SU-DHL-6 (cell line): ENCODE measurements around the gene LASP1.

ENCODE experiments used
- H2AFZ ChIP-seq: fragments of 200-600 bp; sonication (generic); 2 replicates; pipeline ENCODE4 v1.6.1; 2014; ENCODE audit warnings: low read depth, mild to moderate bottlenecking, moderate library complexity, mixed read lengths, antibody characterized with exemption, low read length; ENCODE audit not compliant: severe bottlenecking
- H3F3A ChIP-seq: fragments of 200-600 bp; shearing (Covaris generic); 2 replicates; pipeline ENCODE4 v1.6.0; 2016; ENCODE audit warnings: antibody characterized with exemption, mild to moderate bottlenecking; ENCODE audit not compliant: insufficient read depth
- H3K27ac ChIP-seq: fragments of 200-600 bp; sonication (generic); 2 replicates; pipeline ENCODE4 v1.5.1; 2016; ENCODE audit warnings: low read depth, mild to moderate bottlenecking, low read length, moderate library complexity, mixed read lengths
- H3K27me3 ChIP-seq: fragments of 200-600 bp; sonication (generic), shearing (Covaris generic); 2 replicates; pipeline ENCODE4 v1.6.0; 2014; ENCODE audit warnings: mild to moderate bottlenecking, low read length
- H3K36me3 ChIP-seq: fragments of 200-600 bp; sonication (generic); 2 replicates; pipeline ENCODE4 v1.6.1; 2014; ENCODE audit warnings: mild to moderate bottlenecking, low read length, mixed read lengths
- H3K4me2 ChIP-seq: fragments of 300-600, 200-600 bp; shearing (Covaris generic), sonication (generic); 2 replicates; pipeline ENCODE4 v1.6.0; 2014; ENCODE audit warnings: low read length, low read depth, mild to moderate bottlenecking; ENCODE audit not compliant: poor library complexity, severe bottlenecking
- H3K4me3 ChIP-seq: fragments of 200-600 bp; sonication (generic); 2 replicates; pipeline ENCODE4 v1.5.1; 2014; ENCODE audit warnings: antibody characterized with exemption, low read length, mild to moderate bottlenecking, mixed read lengths; ENCODE audit not compliant: insufficient read depth, poor library complexity, severe bottlenecking
- H3K79me2 ChIP-seq: fragments of 200-600 bp; sonication (generic); 2 replicates; pipeline ENCODE4 v1.6.1; 2014; ENCODE audit warnings: mild to moderate bottlenecking, low read length, moderate library complexity; ENCODE audit not compliant: insufficient read depth
- H3K9ac ChIP-seq: fragments of 200-600 bp; sonication (generic); 2 replicates; pipeline ENCODE4 v1.7.0; 2014; ENCODE audit warnings: mild to moderate bottlenecking, low read length
- H3K9me2 ChIP-seq: fragments of 200-600 bp; sonication (generic); replicated peaks from 2 replicates; pipeline ENCODE4 v1.6.1; 2014; ENCODE audit warnings: low read length; ENCODE audit not compliant: insufficient read depth
- H3K9me3 ChIP-seq: fragments of 200-600 bp; sonication (generic); 2 replicates; pipeline ENCODE4 v1.6.1; 2014; ENCODE audit warnings: low read length, mixed read lengths; ENCODE audit not compliant: insufficient read depth
- H4K20me1 ChIP-seq: fragments of 200-600 bp; sonication (generic); 2 replicates; pipeline ENCODE4 v1.6.1; 2014; ENCODE audit warnings: low read depth, mild to moderate bottlenecking, antibody characterized with exemption, low read length, moderate library complexity, mixed read lengths
- CTCF ChIP-seq: fragments of 200-600 bp; sonication (generic); IDR thresholded peaks from one replicate; pipeline ENCODE4 v1.5.1; 2017; ENCODE audit warnings: antibody characterized with exemption, mild to moderate bottlenecking, low read length, moderate library complexity; ENCODE audit not compliant: insufficient read depth, poor library complexity, severe bottlenecking
- EZH2phosphoT487 ChIP-seq: fragments of 200-600 bp; sonication (generic), shearing (Covaris generic); conservative IDR thresholded peaks from 2 replicates; pipeline ENCODE4 v1.6.1; 2018; ENCODE audit warnings: mild to moderate bottlenecking, antibody characterized with exemption, low read length, moderate library complexity, mixed read lengths

Gene LASP1

DNA sequence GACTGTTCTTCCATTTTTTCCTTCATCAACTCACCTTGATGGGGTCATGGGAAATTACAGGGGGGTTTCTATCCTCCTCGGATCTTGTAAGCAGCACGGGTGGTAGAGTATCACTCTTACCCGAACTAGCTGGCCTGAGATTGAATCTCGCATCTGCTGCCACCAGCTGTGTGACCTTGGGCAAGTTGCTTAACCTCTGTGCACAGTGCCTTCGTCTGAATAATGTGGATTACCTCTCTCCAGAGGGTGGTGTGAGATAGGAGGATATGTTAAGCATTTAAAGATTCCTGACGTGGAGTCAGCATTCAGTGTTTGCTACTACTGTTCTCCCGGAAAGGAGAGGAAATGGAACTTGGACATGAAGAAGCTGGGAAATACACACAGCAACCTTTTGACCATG, 24.4 kb downstream of the LASP1 start:
- Histone ChIP-seq H3K9me2 (no peaks in the 10 kb centered on the region), H3K27ac (no peak overlapping the region), H3K36me3 (no peaks in the 10 kb centered on the region), H3K4me3 (no peak overlapping the region), H4K20me1 (no peaks in the 10 kb centered on the region), H3K79me2 (no peaks in the 10 kb centered on the region), H3F3A (peaks cover 8% of the 10 kb centered on the region; the same call in 1 of the 2 replicates), H3K9ac (no peak overlapping the region), H3K4me2 (no peak overlapping the region), H3K9me3 (no peaks in the 10 kb centered on the region), H3K27me3 (no peaks in the 10 kb centered on the region), H2AFZ (no peak overlapping the region)
- TF ChIP-seq EZH2phosphoT487 (no peak), CTCF (no peak)

DNA sequence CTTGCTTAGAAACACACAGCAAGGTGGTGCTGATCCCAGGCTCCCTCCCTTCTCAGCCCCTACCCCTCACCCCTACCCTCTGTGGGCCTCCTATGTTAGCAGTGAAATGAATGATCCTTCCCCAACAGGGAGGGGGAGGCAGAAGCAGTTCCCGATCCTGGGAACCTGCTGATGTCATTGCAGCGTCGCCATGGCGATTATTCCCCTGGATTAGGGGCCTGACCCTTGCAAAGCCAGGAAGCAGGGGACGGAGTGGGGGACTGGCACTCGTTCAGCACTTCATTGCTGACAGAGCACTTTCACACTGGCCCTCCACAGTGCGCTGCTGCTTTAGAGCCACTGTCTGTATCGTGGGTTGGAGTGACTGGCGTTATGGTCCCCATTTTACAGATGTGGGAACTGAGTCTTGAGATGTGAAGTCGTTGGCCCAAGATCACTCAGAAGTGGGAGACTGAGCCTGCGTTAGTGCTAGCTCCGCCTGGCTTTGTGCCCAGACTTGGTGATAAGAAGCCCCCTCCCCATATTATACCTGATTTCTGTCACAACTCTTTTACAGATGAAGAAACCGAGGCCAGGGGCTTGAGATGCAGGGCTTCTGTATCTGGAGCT, 26.6 kb downstream of the LASP1 start:
- H3K27ac ChIP-seq: no peak overlapping the region
- H3K36me3 ChIP-seq: no peaks in the 10 kb centered on the region
- no peak overlapping the region for H3K4me2 ChIP-seq
- no peak overlapping the region for H3K4me3 ChIP-seq
- no peaks in the 10 kb centered on the region for H3K27me3 ChIP-seq
- H3K79me2 ChIP-seq: no peaks in the 10 kb centered on the region
- no peak overlapping the region for H3K9ac ChIP-seq
- no peaks in the 10 kb centered on the region for H4K20me1 ChIP-seq
- no peak overlapping the region for H2AFZ ChIP-seq
- no peaks in the 10 kb centered on the region for H3K9me3 ChIP-seq
- H3F3A ChIP-seq: peaks cover 8% of the 10 kb centered on the region; the same call in 1 of the 2 replicates
- TF ChIP-seq CTCF (no peak), EZH2phosphoT487 (no peak)
- H3K9me2 ChIP-seq: no peaks in the 10 kb centered on the region

DNA sequence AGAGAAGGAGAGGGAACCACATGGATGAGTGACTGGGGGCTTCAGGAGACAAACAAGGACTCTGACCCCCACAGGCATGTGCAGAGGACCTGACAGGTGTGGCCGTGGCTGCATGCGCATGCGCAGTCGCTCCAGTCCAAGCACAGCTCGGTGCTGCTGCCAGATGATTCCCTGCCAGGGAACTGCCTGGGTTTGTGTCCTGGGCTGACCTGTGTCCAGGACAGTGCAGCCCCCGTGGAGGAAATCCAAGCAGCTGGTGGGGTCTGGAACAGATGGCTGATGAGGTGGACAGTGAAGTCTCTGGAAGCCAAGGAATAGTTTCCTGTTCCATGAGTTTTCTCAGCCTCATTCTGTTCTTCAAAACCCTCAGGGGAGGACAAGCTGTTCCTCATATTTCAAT, 27.3 kb downstream of the LASP1 start:
- Histone ChIP-seq H2AFZ (no peak overlapping the region), H4K20me1 (no peaks in the 10 kb centered on the region), H3K36me3 (no peaks in the 10 kb centered on the region), H3K9ac (no peak overlapping the region; the same call in 1 of the 2 replicates), H3K4me2 (no peak overlapping the region), H3K4me3 (no peak overlapping the region), H3K27ac (peak overlapping the region; percentile 91; the same call in 1 of the 2 replicates), H3K9me2 (no peaks in the 10 kb centered on the region), H3F3A (peaks cover 8% of the 10 kb centered on the region; the same call in 1 of the 2 replicates), H3K27me3 (no peaks in the 10 kb centered on the region), H3K79me2 (no peaks in the 10 kb centered on the region), H3K9me3 (no peaks in the 10 kb centered on the region)
- TF ChIP-seq EZH2phosphoT487 (no peak), CTCF (no peak)
